ENCODE data around the gene MYH6. TPM values are rescaled to one million over a fixed set of nuclear protein-coding genes. Genes with fewer than 3 reads are reported as not detected.

The MYH6 gene
- total RNA-seq, 4 donors from 2014 or later, result not detected

DNA sequence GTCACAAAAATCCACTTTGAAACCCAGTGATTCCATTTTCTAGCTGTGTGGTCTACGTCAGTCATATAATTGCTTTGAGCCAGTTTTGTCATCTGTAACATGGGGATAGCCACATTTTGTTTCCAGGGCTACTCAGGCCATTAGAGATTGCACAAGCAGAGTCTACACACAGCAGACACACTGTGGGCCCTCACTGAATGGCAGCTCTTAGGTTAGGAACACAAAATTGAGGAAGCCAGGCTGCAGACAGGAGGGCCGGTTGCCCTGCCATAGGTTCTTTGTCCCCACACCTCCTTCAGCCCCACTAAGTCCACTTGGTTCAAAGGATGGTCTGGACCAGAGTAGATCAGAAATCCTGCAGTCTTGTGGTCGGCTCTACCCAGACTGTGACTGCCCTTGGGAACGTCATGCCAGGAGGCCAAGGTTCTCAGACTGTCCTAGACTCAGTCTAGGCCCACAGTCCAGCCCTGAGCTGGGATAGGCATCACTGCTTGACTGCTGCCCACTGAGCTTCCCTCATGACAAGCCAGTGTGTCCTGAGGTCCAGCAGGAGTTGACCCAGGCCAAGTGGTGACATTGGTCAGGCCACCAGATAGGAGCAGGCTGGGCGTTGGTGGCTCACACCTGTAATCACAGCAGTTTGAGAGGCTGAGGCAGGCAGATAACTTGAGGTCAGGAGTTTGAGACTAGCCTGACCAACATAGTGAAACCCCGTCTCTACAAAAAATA, 31.2 kb upstream of the MYH6 start:
- TF ChIP-seq POLR2A (IDR thresholded peaks at IDR 0.05), result no peak
- TF ChIP-seq, protein P1, sequence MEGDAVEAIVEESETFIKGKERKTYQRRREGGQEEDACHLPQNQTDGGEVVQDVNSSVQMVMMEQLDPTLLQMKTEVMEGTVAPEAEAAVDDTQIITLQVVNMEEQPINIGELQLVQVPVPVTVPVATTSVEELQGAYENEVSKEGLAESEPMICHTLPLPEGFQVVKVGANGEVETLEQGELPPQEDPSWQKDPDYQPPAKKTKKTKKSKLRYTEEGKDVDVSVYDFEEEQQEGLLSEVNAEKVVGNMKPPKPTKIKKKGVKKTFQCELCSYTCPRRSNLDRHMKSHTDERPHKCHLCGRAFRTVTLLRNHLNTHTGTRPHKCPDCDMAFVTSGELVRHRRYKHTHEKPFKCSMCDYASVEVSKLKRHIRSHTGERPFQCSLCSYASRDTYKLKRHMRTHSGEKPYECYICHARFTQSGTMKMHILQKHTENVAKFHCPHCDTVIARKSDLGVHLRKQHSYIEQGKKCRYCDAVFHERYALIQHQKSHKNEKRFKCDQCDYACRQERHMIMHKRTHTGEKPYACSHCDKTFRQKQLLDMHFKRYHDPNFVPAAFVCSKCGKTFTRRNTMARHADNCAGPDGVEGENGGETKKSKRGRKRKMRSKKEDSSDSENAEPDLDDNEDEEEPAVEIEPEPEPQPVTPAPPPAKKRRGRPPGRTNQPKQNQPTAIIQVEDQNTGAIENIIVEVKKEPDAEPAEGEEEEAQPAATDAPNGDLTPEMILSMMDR (IDR thresholded peaks at IDR 0.05), result no peak

DNA sequence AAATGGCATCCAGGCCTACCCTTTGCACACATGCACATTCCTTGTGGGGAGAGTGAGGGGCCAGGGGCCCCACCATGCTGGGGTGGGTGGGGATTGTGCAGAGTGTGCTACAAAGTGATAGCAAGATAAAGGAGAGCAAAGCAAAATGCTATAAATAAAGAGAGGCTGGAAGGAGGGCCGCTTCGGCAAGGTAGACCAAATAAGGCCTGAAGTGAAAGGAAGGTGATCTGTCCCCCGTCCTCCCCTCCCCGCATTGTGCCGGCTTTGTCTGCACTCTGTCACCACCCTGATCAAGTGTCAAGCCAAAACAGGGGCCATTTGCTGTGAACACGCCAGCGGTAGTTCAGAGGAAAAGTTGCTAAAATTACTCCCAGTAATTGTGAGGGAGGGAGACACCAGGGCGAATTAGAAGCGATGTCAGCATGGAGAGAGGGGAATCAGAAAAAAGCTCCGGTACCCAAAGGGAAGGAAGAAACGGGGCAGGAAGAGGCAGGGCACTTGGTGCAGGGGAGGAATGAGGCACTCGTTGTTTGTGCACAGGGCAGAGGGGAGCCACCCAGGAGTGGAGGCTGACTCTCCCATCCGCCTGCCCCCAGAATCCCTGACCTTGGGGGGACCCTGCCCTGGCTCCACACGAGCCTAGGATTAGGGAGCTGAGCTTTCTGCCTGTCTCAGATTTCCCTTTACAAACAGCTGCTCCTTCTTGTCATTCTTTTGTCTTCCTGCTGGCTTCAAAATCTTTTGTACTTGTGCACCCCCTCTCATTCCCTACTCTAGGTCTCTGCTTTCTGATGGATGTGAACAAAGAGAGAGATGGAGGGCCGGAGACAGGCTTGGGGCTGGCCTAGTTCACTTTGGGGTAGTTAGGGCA, 30.3 kb upstream of the MYH6 start:
- Histone ChIP-seq H3K36me3 (no peaks in the 10 kb centered on the region), H3K27me3 (no peaks in the 10 kb centered on the region), H3K4me1 (no peaks in the 10 kb centered on the region), H3K9me3 (no peaks in the 10 kb centered on the region), H3K27ac (no peak overlapping the region), H3K4me3 (no peak overlapping the region)
- intact Hi-C loops (cut with DNase I), result no loop called here
- no peak for TF ChIP-seq POLR2A (IDR thresholded peaks at IDR 0.05)
- TF ChIP-seq, protein P1 (IDR thresholded peaks at IDR 0.05), result no peak
- WGBS, 2 donors, result 57 to 62% methylated on average over 14 to 15 of the region's 15 CpGs
- no peak for DNase-seq

More for the DNA sequence above, 31.2 kb upstream of the MYH6 start:
- no peak overlapping the region for H3K4me3 ChIP-seq
- no peak overlapping the region for H3K27ac ChIP-seq
- WGBS, 2 donors, result 66 to 95% methylated on average over 2 to 5 of the region's 6 CpGs
- no peak for DNase-seq
- H3K27me3 ChIP-seq, result no peaks in the 10 kb centered on the region
- intact Hi-C loops (cut with DNase I), result no loop called here
- H3K36me3 ChIP-seq, result no peaks in the 10 kb centered on the region
- no peaks in the 10 kb centered on the region for H3K4me1 ChIP-seq
- no peaks in the 10 kb centered on the region for H3K9me3 ChIP-seq

DNA sequence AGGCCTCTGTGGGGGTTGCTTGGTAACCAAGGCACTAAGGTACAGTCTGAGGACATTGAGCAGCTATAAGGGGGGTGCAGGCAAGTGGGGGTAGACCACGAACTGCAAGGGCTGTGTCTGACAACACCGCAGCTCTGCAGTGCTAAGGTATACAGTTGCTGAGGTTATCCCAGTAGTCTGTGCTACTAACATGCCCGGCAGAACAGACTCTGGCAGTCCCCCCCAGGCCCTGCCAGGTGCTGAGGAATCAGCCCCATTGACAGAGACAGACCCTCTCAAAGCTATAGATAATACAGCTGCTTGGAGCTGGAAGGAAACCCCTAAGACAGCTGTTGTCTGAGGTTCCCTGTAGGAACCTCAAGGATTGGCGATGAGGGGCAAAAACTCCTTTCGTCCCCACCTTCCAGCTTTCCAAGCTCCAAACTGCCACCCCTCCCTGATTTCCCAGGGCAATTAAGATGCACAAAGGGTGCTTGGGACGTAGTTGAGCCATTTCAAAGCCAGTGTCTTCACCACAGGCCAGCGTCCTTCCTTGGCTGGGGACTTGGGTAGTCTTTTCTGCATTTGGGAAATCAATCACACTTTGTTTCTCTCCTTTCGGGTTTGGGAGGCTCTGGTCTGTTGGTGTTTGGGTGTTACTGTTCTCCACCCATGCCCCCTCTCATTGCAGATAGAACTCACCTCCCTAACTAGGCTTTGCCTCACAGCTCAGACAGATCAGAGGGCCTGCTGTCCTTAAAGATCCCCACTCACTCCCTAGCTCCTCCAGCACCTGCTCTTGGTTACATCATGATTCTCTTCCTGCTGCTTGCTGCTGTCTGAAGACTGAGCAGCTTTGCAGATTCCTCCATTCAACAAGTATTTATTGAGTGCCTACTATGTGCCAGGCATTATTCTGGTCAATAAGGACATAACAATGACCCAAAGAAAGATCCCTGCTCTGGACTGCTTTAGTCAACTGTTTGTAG, 29.3 kb upstream of the MYH6 start:
- 65 to 72% methylated on average over 4 to 6 of the region's 8 CpGs for WGBS, 2 donors
- H3K4me1 ChIP-seq, result no peaks in the 10 kb centered on the region
- no peak overlapping the region for H3K27ac ChIP-seq
- no peaks in the 10 kb centered on the region for H3K27me3 ChIP-seq
- no peak overlapping the region for H3K4me3 ChIP-seq
- H3K9me3 ChIP-seq, result no peaks in the 10 kb centered on the region
- TF ChIP-seq, protein P1 (IDR thresholded peaks at IDR 0.05), result no peak
- TF ChIP-seq POLR2A (IDR thresholded peaks at IDR 0.05), result no peak
- intact Hi-C loops (cut with DNase I), result no loop called here
- no peak for DNase-seq
- H3K36me3 ChIP-seq, result no peaks in the 10 kb centered on the region

DNA sequence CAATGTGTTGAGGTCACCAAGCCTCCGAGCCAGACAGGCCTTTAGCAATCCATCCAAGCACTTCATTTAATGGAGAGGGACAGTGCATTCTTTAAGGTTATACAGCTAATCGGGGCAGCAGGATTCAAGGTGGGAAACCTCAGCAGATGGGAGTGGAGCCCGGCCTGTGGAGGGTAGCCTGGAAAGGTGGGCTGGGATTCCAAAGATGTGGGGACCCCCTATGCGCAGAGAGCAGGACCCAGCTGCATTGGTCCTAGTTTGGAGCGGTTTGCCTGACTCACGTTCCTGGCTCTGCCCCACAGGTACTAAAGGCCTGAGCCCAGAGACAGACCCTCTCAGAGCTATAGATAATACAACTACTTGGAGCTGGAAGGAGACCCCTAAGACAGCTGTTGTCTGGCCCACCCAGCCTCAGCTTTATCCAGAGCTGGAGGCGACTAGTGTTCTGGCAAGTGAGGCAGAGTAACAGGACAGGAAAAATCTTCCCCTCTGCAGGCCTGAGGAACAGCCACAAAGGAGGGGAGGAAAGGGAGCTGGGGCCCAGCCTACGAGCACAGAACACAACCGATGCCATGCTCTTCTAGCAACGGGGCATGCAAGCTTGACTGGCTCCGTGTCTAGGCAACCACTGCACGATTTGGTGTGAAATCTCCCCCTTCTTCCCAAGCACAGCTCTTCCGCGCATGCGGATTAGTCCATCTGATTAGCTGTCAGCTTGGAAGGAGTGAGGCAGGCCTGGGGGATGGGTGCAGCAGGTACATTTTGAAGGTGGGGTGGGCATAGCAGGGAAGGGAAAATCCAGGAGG, 28.5 kb upstream of the MYH6 start:
- Histone ChIP-seq H3K27me3 (no peaks in the 10 kb centered on the region), H3K4me3 (no peak overlapping the region), H3K4me1 (no peaks in the 10 kb centered on the region), H3K9me3 (no peaks in the 10 kb centered on the region), H3K36me3 (no peaks in the 10 kb centered on the region), H3K27ac (no peak overlapping the region)
- intact Hi-C loops (cut with DNase I), result no loop called here
- TF ChIP-seq POLR2A (IDR thresholded peaks at IDR 0.05), result no peak
- TF ChIP-seq, protein P1 (IDR thresholded peaks at IDR 0.05), result no peak
- whole genome bisulfite sequencing, 2 donors, result 62 to 86% methylated on average over 1 to 12 of the region's 15 CpGs
- no peak for DNase-seq

Data from esophagus squamous epithelium (tissue), 5 donors.